Endodermal cell (in vitro differentiated cells): ENCODE data around the gene SDK2. TPM values are rescaled to one million over a fixed set of nuclear protein-coding genes. Genes with fewer than 3 reads are reported as not detected.

ENCODE experiments used
- DNase-seq: peaks from one replicate; pipeline ENCODE4 v3.0.0-alpha.2; 2017
- H3K27ac ChIP-seq: 2 replicates; pipeline ENCODE4 v1.5.1; 2013; ENCODE audit warnings: mild to moderate bottlenecking, low read depth, low read length, moderate library complexity
- H3K27me3 ChIP-seq: 2 replicates; pipeline ENCODE4 v1.6.1; 2013; ENCODE audit warnings: mild to moderate bottlenecking, low read length, moderate library complexity; ENCODE audit not compliant: insufficient read depth, control insufficient read depth, poor library complexity, severe bottlenecking
- H3K36me3 ChIP-seq: 2 replicates; pipeline ENCODE4 v1.7.0; 2013; ENCODE audit warnings: mild to moderate bottlenecking, low read length, moderate library complexity; ENCODE audit not compliant: control insufficient read depth, insufficient read depth
- H3K4me1 ChIP-seq: one replicate; pipeline ENCODE4 v1.7.0; 2013; ENCODE audit warnings: low read length; ENCODE audit not compliant: control insufficient read depth, insufficient read depth
- H3K4me3 ChIP-seq: 2 replicates; pipeline ENCODE4 v1.5.1; 2013; ENCODE audit warnings: mild to moderate bottlenecking, low read length, moderate library complexity
- H3K9ac ChIP-seq: 2 replicates; pipeline ENCODE4 v1.6.1; 2013; ENCODE audit warnings: mild to moderate bottlenecking, low read length, moderate library complexity; ENCODE audit not compliant: poor library complexity, severe bottlenecking; ENCODE audit errors: extremely low read depth
- H3K9me3 ChIP-seq: 2 replicates; pipeline ENCODE4 v1.6.1; 2013; ENCODE audit warnings: mild to moderate bottlenecking, low read length, moderate library complexity; ENCODE audit not compliant: control insufficient read depth
- H3K27ac Mint-ChIP-seq: 2 replicates; pipeline ENCODE4 v1.8.0; 2020; ENCODE audit warnings: mixed read lengths
- H3K27me3 Mint-ChIP-seq: 2 replicates; pipeline ENCODE4 v1.8.0; 2021; ENCODE audit warnings: mild to moderate bottlenecking, mixed read lengths; ENCODE audit not compliant: insufficient read depth
- H3K36me3 Mint-ChIP-seq: 2 replicates; pipeline ENCODE4 v1.8.0; 2020; ENCODE audit warnings: low read depth, mixed read lengths
- H3K4me1 Mint-ChIP-seq: 2 replicates; pipeline ENCODE4 v1.8.0; 2020; ENCODE audit warnings: mixed read lengths
- H3K4me3 Mint-ChIP-seq: 2 replicates; pipeline ENCODE4 v1.8.0; 2020; ENCODE audit warnings: mild to moderate bottlenecking, moderate library complexity, mixed read lengths
- H3K9me3 Mint-ChIP-seq: 2 replicates; pipeline ENCODE4 v1.8.0; 2020; ENCODE audit warnings: mild to moderate bottlenecking, mixed read lengths
- CTCF ChIP-seq: fragments of 200-600 bp; sonication (generic); conservative IDR thresholded peaks from 2 replicates; pipeline ENCODE4 v1.5.0; 2021; ENCODE audit warnings: antibody characterized with exemption, mild to moderate bottlenecking
- WGBS, 2 experiments: methylation state at CpG; one replicate each; pipeline versions ENCODE4 v1.1.5 to v1.1.7; 2013; ENCODE audit warnings: missing lambda C conversion rate in 2 of 2, mixed read lengths in 1 of 2; ENCODE audit not compliant: insufficient coverage in 1 of 2, insufficient read length in 1 of 2; 5-methylcytosine and 5-hydroxymethylcytosine counted together
- total RNA-seq, 2 donors: library from RNA; stranded (reverse); fragmentation: NEBNext Ultra II Directional in 1 of 2; extraction: Animal tissue kit (Norgen Biotek cat#: 25700) in 1 of 2; gene quantifications; 2 replicates in 1 of 2; 3 replicates in 1 of 2; pipeline ENCODE4 v1.2.1, GENCODE V29; 2021

Gene SDK2
- total RNA-seq, 2 donors from 2014 or later = 5.9 to 7.0 TPM

- peak overlapping the region; percentile 36 for H3K9ac ChIP-seq
- Mint-ChIP-seq H3K4me3 (no peak overlapping the region), H3K36me3 (no peaks in the 10 kb centered on the region), H3K27me3 (no peaks in the 10 kb centered on the region), H3K4me1 (peaks cover 37% of the 10 kb centered on the region), H3K9me3 (no peaks in the 10 kb centered on the region), H3K27ac (peak overlapping the region; percentile 70)
- 10% methylated on average over 17 of the region's 17 CpGs; no CpG with 5 or more reads in 1 of the 2 experiments for WGBS, 2 experiments
- peak overlapping the region; percentile 100 for H3K27ac ChIP-seq
- peak; percentile 97 for DNase-seq
- no peaks in the 10 kb centered on the region for H3K36me3 ChIP-seq
- no peak for TF ChIP-seq CTCF
- no peaks in the 10 kb centered on the region for H3K9me3 ChIP-seq
- H3K4me1 ChIP-seq = peaks cover 19% of the 10 kb centered on the region
- no peak overlapping the region for H3K4me3 ChIP-seq
- H3K27me3 ChIP-seq = no peaks in the 10 kb centered on the region
These were observed 301.0 kb downstream of the SDK2 start for GRCh38 chr17:73343168-73343634.

GRCh38 chr17:73342541-73343167 lies 301.6 kb downstream of the SDK2 start:
- H3K9me3 ChIP-seq = no peaks in the 10 kb centered on the region
- H3K27me3 ChIP-seq = no peaks in the 10 kb centered on the region
- no peaks in the 10 kb centered on the region for H3K36me3 ChIP-seq
- peak overlapping the region; percentile 36 for H3K9ac ChIP-seq
- Mint-ChIP-seq H3K36me3 (no peaks in the 10 kb centered on the region), H3K4me3 (no peak overlapping the region), H3K4me1 (peaks cover 38% of the 10 kb centered on the region), H3K9me3 (no peaks in the 10 kb centered on the region), H3K27ac (peak overlapping the region; percentile 85), H3K27me3 (no peaks in the 10 kb centered on the region)
- DNase-seq = no peak
- H3K27ac ChIP-seq = peak overlapping the region; percentile 100
- TF ChIP-seq CTCF = peak; percentile 36
- peaks cover 19% of the 10 kb centered on the region for H3K4me1 ChIP-seq
- no peak overlapping the region for H3K4me3 ChIP-seq
- WGBS, 2 experiments = 9 to 28% methylated on average over 3 to 7 of the region's 7 CpGs

GRCh38 chr17:73342050-73342522 lies 302.2 kb downstream of the SDK2 start:
- no peaks in the 10 kb centered on the region for H3K36me3 ChIP-seq
- peak overlapping the region; percentile 20 for H3K9ac ChIP-seq
- Mint-ChIP-seq H3K4me1 (peaks cover 43% of the 10 kb centered on the region), H3K4me3 (no peak overlapping the region), H3K9me3 (no peaks in the 10 kb centered on the region), H3K27ac (peak overlapping the region; percentile 85), H3K36me3 (no peaks in the 10 kb centered on the region), H3K27me3 (no peaks in the 10 kb centered on the region)
- H3K4me1 ChIP-seq = peaks cover 19% of the 10 kb centered on the region
- no peak for TF ChIP-seq CTCF
- peak overlapping the region; percentile 100 for H3K27ac ChIP-seq
- DNase-seq = peak; percentile 98
- no peak overlapping the region for H3K4me3 ChIP-seq
- H3K9me3 ChIP-seq = no peaks in the 10 kb centered on the region
- 33 to 43% methylated on average over 4 to 12 of the region's 12 CpGs for WGBS, 2 experiments
- no peaks in the 10 kb centered on the region for H3K27me3 ChIP-seq
